ENCODE results near the gene PSD4.

PSD4 gene

DNA sequence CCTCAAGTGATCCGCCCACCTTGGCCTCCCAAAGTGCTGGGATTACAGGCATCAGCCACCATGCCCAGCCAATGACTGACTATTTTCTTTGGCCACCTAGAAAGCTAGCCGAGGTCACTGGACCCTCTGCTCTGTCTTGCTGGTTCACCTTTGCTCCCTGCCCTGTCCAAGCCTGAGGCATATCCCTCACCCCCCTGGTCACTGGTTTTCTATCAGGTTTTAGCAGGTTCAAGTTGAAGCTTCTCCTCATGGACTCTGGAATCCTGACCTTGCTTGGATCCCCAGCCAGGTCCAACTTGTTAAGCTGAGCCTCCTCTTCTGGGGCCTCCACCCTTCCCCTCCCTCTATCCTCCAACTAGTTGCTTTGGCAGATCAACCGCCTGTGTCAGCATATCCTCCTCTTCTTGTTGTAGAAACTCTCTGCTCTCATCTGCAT, 71.5 kb downstream of the PSD4 start:
- no peak for DNase-seq (ENCODE audit: low spot score)
- in situ Hi-C loops (cut with MboI; ENCODE audit: low pct_unique_long_range_greater_than_20kb, low sequenced_read_pairs, unreplicated experiment) = no loop called here
- no peak for TF ChIP-seq CTCF (IDR thresholded peaks at IDR 0.05; ENCODE audit: extremely low read depth, insufficient read depth, missing control alignments)

DNA sequence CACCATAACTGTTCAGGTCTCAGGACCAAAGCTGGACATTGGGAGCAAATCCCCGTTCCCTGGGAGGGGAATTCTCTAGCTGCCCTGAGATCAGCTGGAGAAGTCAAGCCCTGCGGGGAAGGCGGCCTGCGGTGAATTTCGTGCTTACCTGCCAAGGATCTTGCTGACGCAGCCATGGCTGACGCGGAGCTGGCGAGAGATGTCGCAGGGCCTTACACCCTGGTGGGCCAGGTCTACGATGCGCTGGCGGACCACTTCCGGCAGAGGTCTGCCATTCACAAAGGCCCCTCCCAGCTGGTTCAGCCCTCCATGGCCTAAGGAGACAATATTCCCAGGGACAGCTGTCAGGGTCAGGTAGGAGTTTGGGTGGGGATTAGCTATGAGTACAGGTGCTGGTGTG, 72.8 kb downstream of the PSD4 start:
- in situ Hi-C loops (cut with MboI; ENCODE audit: low pct_unique_long_range_greater_than_20kb, low sequenced_read_pairs, unreplicated experiment) = no loop called here
- TF ChIP-seq CTCF (IDR thresholded peaks at IDR 0.05; ENCODE audit: extremely low read depth, insufficient read depth, missing control alignments) = no peak
- no peak for DNase-seq (ENCODE audit: low spot score)

DNA sequence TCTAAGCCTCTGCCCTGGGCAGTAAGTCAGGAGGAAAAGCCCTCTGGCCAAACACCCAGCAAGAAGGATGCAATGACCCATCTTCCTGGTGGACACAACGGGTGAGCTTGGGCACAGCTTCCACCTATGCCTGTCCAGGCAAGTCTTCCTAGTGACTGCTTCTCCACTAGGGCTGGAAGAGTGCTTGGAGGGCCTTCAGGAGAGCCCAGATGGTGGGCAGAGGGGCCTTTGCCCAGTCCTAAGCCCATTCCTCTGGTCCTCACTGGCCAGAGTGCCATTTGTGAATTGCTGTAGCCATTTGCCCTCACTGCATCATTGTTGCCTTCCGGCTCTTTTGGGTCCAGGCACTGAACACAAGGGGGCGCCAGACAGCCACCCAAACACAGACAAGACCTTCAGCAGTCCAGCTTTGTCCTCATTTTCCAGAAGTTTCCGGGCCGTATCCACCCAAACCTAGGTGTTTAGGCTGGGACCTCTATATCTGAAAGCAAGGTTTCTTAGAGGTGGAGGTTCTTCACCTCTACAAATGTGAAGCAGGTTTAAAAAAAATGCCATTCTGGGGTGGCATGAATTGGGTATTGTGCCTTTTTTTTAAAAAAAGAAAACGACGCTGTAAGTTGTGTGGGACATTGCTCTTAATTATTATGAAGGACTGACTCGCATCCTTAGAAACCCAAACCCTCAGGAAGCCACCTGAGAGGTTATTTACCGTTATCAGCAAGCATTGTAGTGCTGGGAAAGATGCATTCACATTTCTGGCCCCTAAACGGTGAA, 75.4 kb downstream of the PSD4 start:
- peak; percentile 93 for TF ChIP-seq CTCF (IDR thresholded peaks at IDR 0.05; ENCODE audit: extremely low read depth, insufficient read depth, missing control alignments)
- DNase-seq (ENCODE audit: low spot score) = peak; percentile 87
- in situ Hi-C loops (cut with MboI; ENCODE audit: low pct_unique_long_range_greater_than_20kb, low sequenced_read_pairs, unreplicated experiment) = no loop called here

DNA sequence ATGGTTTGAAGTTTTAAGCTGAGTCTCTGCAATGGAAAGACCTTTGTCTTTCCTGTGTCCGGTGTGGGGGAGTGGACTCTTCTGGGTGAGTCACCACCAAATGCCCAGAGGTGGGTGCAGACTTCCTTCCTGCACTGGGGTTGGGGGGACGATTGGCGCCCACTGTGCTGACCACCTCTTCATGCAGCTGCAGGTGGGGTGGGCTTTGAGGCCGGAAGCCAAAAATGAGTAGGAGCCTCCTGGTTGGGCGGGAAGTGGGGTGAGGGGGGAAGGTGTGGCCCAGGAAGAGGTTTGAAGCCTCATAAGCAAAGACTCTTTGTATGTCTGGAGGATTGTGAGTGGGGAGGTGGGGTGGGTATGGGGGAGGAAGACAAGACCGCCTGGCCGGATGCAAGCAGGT, 77.3 kb downstream of the PSD4 start:
- DNase-seq (ENCODE audit: low spot score) = no peak
- TF ChIP-seq CTCF (IDR thresholded peaks at IDR 0.05; ENCODE audit: extremely low read depth, insufficient read depth, missing control alignments) = no peak
- in situ Hi-C loops (cut with MboI; ENCODE audit: low pct_unique_long_range_greater_than_20kb, low sequenced_read_pairs, unreplicated experiment) = no loop called here

GRCh38 chr2:113252047-113252590, 78.3 kb downstream of the PSD4 start:
- DNase-seq (ENCODE audit: low spot score) = no peak

DNA sequence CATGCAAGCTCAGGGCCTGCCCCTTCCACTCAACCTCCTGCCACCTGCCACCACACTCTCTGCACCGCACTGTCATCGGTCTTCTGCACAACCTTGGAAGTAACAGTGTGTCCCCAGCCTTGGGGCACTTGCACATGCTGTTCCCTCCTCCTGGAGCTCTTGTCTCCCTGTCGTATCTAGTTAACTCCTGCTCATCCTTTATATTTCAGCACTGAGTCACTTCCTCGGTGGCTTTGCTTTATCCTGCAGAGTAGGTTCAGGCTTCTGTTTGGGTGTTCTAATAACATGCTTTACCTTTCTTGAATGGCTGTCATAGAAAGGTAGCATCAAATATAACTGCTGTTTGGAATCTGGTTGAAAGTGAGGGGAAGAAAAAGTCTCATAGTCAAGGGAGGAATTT, 79.7 kb downstream of the PSD4 start:
- in situ Hi-C loops (cut with MboI; ENCODE audit: low pct_unique_long_range_greater_than_20kb, low sequenced_read_pairs, unreplicated experiment) = no loop called here
- DNase-seq (ENCODE audit: low spot score) = no peak
- no peak for TF ChIP-seq CTCF (IDR thresholded peaks at IDR 0.05; ENCODE audit: extremely low read depth, insufficient read depth, missing control alignments)

More at GRCh38 chr2:113252047-113252590, 78.3 kb downstream of the PSD4 start:
- in situ Hi-C loops (cut with MboI; ENCODE audit: low pct_unique_long_range_greater_than_20kb, low sequenced_read_pairs, unreplicated experiment) = no loop called here
- no peak for TF ChIP-seq CTCF (IDR thresholded peaks at IDR 0.05; ENCODE audit: extremely low read depth, insufficient read depth, missing control alignments)
